A549 (cell line): Measurements from ENCODE around the gene FAM228B.

Source experiments
- BHLHE40 ChIP-seq: IDR thresholded peaks from 2 replicates; pipeline ENCODE4 v1.6.1; 2012; ENCODE audit warnings: low read depth, low read length, inconsistent platforms
- CEBPB ChIP-seq, 2 experiments: fragments of >200 bp in 1 of 2; sonication (Bioruptor Twin) in 1 of 2; formaldehyde crosslinking in 1 of 2; IDR thresholded peaks; 2 replicates each; pipeline ENCODE4 v1.6.1; 2012 to 2016
- EHF ChIP-seq: fragments of 250-450 bp; sonication (Bioruptor Pico); IDR thresholded peaks from 2 replicates; pipeline ENCODE4 v1.5.0; 2020; ENCODE audit warnings: mild to moderate bottlenecking
- EP300 ChIP-seq, 2 experiments: fragments of >200 bp; sonication (Bioruptor Twin); formaldehyde crosslinking; IDR thresholded peaks; 2 replicates in 1 of 2; 3 replicates in 1 of 2; pipeline ENCODE4 v1.6.1; 2016 to 2017
- NFE2L2 ChIP-seq: fragments of 150-350 bp; conservative IDR thresholded peaks from 2 replicates; pipeline ENCODE4 v1.6.1; 2014; ENCODE audit warnings: low read length
- POLR2A ChIP-seq: IDR thresholded peaks from 2 replicates; pipeline ENCODE4 v1.6.1; 2012; ENCODE audit warnings: mild to moderate bottlenecking, low read length
- TF ChIP-seq, protein P1 (sequence below): fragments of >200 bp; sonication (Bioruptor Twin); formaldehyde crosslinking; IDR thresholded peaks from 3 replicates; pipeline ENCODE4 v1.5.1; 2016

DNA sequence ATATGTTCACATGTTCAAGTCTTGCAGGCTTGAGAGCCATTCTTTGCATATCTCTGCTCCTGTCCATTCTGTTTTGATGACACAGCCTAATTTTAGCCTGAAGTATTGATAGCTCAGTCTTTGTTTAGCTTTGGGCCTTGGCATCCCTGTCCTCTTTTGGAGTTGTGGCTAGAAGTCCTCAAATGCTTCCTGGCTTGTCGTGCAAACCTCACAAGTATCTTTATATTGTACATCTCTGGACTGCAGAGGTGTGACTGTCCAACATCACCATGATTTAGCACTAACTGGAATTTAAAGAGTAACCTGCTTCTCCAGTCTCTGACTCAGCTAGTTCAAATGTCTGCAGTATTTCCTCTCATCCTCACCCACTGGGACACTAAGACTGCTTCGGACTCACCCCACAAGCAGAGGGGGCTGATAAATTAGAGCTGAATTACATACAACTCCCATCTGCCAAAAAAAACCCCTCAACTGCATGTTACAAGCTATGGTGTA, 11.8 kb upstream of the FAM228B start:
- no peak for TF ChIP-seq EHF (CRISPR knock-in tag)
- TF ChIP-seq EP300 (IDR thresholded peaks at IDR 0.05): peak in 1 of 2 experiments; percentile 27; a peak in 1 of 5 replicates
- TF ChIP-seq, protein P1, sequence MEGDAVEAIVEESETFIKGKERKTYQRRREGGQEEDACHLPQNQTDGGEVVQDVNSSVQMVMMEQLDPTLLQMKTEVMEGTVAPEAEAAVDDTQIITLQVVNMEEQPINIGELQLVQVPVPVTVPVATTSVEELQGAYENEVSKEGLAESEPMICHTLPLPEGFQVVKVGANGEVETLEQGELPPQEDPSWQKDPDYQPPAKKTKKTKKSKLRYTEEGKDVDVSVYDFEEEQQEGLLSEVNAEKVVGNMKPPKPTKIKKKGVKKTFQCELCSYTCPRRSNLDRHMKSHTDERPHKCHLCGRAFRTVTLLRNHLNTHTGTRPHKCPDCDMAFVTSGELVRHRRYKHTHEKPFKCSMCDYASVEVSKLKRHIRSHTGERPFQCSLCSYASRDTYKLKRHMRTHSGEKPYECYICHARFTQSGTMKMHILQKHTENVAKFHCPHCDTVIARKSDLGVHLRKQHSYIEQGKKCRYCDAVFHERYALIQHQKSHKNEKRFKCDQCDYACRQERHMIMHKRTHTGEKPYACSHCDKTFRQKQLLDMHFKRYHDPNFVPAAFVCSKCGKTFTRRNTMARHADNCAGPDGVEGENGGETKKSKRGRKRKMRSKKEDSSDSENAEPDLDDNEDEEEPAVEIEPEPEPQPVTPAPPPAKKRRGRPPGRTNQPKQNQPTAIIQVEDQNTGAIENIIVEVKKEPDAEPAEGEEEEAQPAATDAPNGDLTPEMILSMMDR: no peak
- peak; percentile 74 for TF ChIP-seq NFE2L2
- no peak for TF ChIP-seq CEBPB (IDR thresholded peaks at IDR 0.05)
- TF ChIP-seq POLR2A: no peak
- TF ChIP-seq BHLHE40: no peak
